Measurements from ENCODE around the gene RPN2.
A peak's percentile ranks its signal among the peaks of the same experiment; 100 is the strongest.

Gene RPN2

GRCh38 chr20:37185686-37186085 lies 6.6 kb downstream of the RPN2 start:
- DNase-seq (ENCODE audit: low read depth): no peak

GRCh38 chr20:37188787-37189186 lies 9.7 kb downstream of the RPN2 start:
- DNase-seq (ENCODE audit: low read depth): no peak

- DNase-seq (ENCODE audit: low read depth): no peak
Measured at GRCh38 chr20:37189416-37190016, 10.4 kb downstream of the RPN2 start.

- no peak for DNase-seq (ENCODE audit: low read depth)
Measured at GRCh38 chr20:37190354-37191112, 11.4 kb downstream of the RPN2 start.

GRCh38 chr20:37192137-37192854 lies 13.2 kb downstream of the RPN2 start:
- peak; percentile 54 for DNase-seq (ENCODE audit: low read depth)

GRCh38 chr20:37193226-37193625 lies 14.1 kb downstream of the RPN2 start:
- DNase-seq (ENCODE audit: low read depth): no peak

- DNase-seq (ENCODE audit: low read depth): no peak
Measured at GRCh38 chr20:37193821-37194220, 14.7 kb downstream of the RPN2 start.

- no peak for DNase-seq (ENCODE audit: low read depth)
Measured at GRCh38 chr20:37194621-37195417, 15.7 kb downstream of the RPN2 start.

- DNase-seq (ENCODE audit: low read depth): no peak
Measured at GRCh38 chr20:37198932-37199660, 20.0 kb downstream of the RPN2 start.

- DNase-seq (ENCODE audit: low read depth): no peak
Measured at GRCh38 chr20:37200376-37200775, 21.2 kb downstream of the RPN2 start.

GRCh38 chr20:37200926-37201826 lies 22.0 kb downstream of the RPN2 start:
- no peak for DNase-seq (ENCODE audit: low read depth)

- DNase-seq (ENCODE audit: low read depth): no peak
Measured at GRCh38 chr20:37201827-37202162, 22.7 kb downstream of the RPN2 start.

- no peak for DNase-seq (ENCODE audit: low read depth)
Measured at GRCh38 chr20:37202267-37202943, 23.3 kb downstream of the RPN2 start.

GRCh38 chr20:37204056-37204455 lies 24.9 kb downstream of the RPN2 start:
- DNase-seq (ENCODE audit: low read depth): no peak

GRCh38 chr20:37205130-37205529 lies 26.0 kb downstream of the RPN2 start:
- no peak for DNase-seq (ENCODE audit: low read depth)

- no peak for DNase-seq (ENCODE audit: low read depth)
Measured at GRCh38 chr20:37205794-37206193, 26.7 kb downstream of the RPN2 start.

GRCh38 chr20:37207171-37207570 lies 28.0 kb downstream of the RPN2 start:
- DNase-seq (ENCODE audit: low read depth): no peak

- DNase-seq (ENCODE audit: low read depth): no peak
Measured at GRCh38 chr20:37209193-37209592, 30.1 kb downstream of the RPN2 start.

- DNase-seq (ENCODE audit: low read depth): no peak
Measured at GRCh38 chr20:37209661-37210314, 30.7 kb downstream of the RPN2 start.

GRCh38 chr20:37218441-37218840 lies 39.3 kb downstream of the RPN2 start:
- no peak for DNase-seq (ENCODE audit: low read depth)
